Natural killer cell (primary cell): ENCODE results near the gene ZCCHC18. TPM values are rescaled to one million over a fixed set of nuclear protein-coding genes. Genes with fewer than 3 reads are reported as not detected.

Experiments used
- ATAC-seq, 3 donors: fragments of 150-1000 bp in 2 of 3; fragments of 200-7000 bp in 1 of 3; cut with Tn5 transposase; 1 replicate in 1 of 3; 2 replicates in 2 of 3; pipeline ENCODE4 v1.10.0; 2021; ENCODE audit warnings: mild to moderate bottlenecking in 2 of 3, moderate library complexity in 2 of 3
- DNase-seq, 2 donors: peaks; one replicate each; pipeline versions ENCODE4 v3.0.0 to v3.0.0-alpha.2; 2013 to 2021; ENCODE audit warnings: mixed read lengths in 1 of 2
- H3K27ac ChIP-seq: one replicate; pipeline ENCODE4 v1.5.1; 2013; ENCODE audit warnings: mild to moderate bottlenecking, low read length
- H3K27me3 ChIP-seq: one replicate; pipeline ENCODE4 v1.6.1; 2013; ENCODE audit warnings: low read length; ENCODE audit not compliant: control insufficient read depth, insufficient read depth
- H3K36me3 ChIP-seq: one replicate; pipeline ENCODE4 v1.6.1; 2013; ENCODE audit warnings: low read length; ENCODE audit not compliant: control insufficient read depth, insufficient read depth
- H3K4me1 ChIP-seq: one replicate; pipeline ENCODE4 v1.6.1; 2013; ENCODE audit warnings: low read length; ENCODE audit not compliant: control insufficient read depth, insufficient read depth
- H3K4me3 ChIP-seq: one replicate; pipeline ENCODE4 v1.5.1; 2013; ENCODE audit warnings: low read length
- H3K9me3 ChIP-seq: one replicate; pipeline ENCODE4 v1.6.1; 2013; ENCODE audit warnings: low read length; ENCODE audit not compliant: control insufficient read depth, insufficient read depth
- H3K27ac Mint-ChIP-seq, 2 donors: one replicate each; pipeline ENCODE4 v1.8.0; 2022; ENCODE audit warnings: mild to moderate bottlenecking in 2 of 2, mixed read lengths in 2 of 2, moderate library complexity in 1 of 2
- H3K27me3 Mint-ChIP-seq, 2 donors: one replicate each; pipeline ENCODE4 v1.8.0; 2022; ENCODE audit warnings: low read depth in 2 of 2, mixed read lengths in 2 of 2
- H3K36me3 Mint-ChIP-seq: one replicate; pipeline ENCODE4 v1.8.0; 2022; ENCODE audit warnings: mixed read lengths
- H3K4me1 Mint-ChIP-seq, 2 donors: one replicate each; pipeline ENCODE4 v1.8.0; 2022; ENCODE audit warnings: mixed read lengths in 2 of 2
- H3K4me3 Mint-ChIP-seq: one replicate; pipeline ENCODE4 v1.8.0; 2022; ENCODE audit warnings: mild to moderate bottlenecking, moderate library complexity, mixed read lengths
- H3K9me3 Mint-ChIP-seq, 2 donors: one replicate each; pipeline ENCODE4 v1.8.0; 2022; ENCODE audit warnings: mixed read lengths in 2 of 2
- CTCF ChIP-seq: fragments of 200-600 bp; IDR thresholded peaks from one replicate; pipeline ENCODE4 v1.8.0; 2022; ENCODE audit warnings: antibody characterized with exemption
- WGBS: methylation state at CpG from one replicate; pipeline ENCODE4 v1.1.7; 2013; ENCODE audit warnings: missing lambda C conversion rate; ENCODE audit not compliant: insufficient coverage; 5-methylcytosine and 5-hydroxymethylcytosine counted together
- intact Hi-C: fragments of 100-400 bp; cut with micrococcal nuclease; formaldehyde crosslinking; loops from one replicate; pipeline ENCODE4 v1.14.2; 2022
- total RNA-seq, 4 donors: library from RNA; stranded (reverse); fragments of 120-200 nt in 1 of 4; gene quantifications; one replicate each; pipeline versions ENCODE4 v1.2.3 to v1.2.4, GENCODE V29; 2013 to 2022

Gene ZCCHC18
- total RNA-seq, 3 donors from 2014 or later (not counting 1 experiment from before 2014, with no cell fraction given) = 4.4 to 8.9 (median 5.6) TPM

GRCh38 chrX:104156630-104157529 lies 44.6 kb downstream of the ZCCHC18 start, which contains the start of gene SLC25A53:
TSS of gene SLC25A53 (minus strand) at chrX:104157009. CDS start at chrX:104105257, 51,752 bp downstream.
- H3K27ac ChIP-seq = peak within 1 kb of the TSS; percentile 99
- Mint-ChIP-seq H3K27me3 (peaks cover 0 to 6% of the 10 kb centered on the region in 2 donors), H3K4me1 (peaks cover 20 to 23% of the 10 kb centered on the region in 2 donors), H3K9me3 (no peaks in the 10 kb centered on the region), H3K36me3 (no peaks in the 10 kb centered on the region), H3K27ac (peak within 1 kb of the TSS; percentile 98 to 99), H3K4me3 (peak within 1 kb of the TSS; percentile 99)
- no peaks in the 10 kb centered on the region for H3K36me3 ChIP-seq
- DNase-seq (peak; percentile 67 to 88), ATAC-seq (peak; percentile 85 to 93 (median 88))
- H3K9me3 ChIP-seq = no peaks in the 10 kb centered on the region
- H3K27me3 ChIP-seq = no peaks in the 10 kb centered on the region
- peaks cover 9% of the 10 kb centered on the region for H3K4me1 ChIP-seq
- peak within 1 kb of the TSS; percentile 86 for H3K4me3 ChIP-seq
- no peak for TF ChIP-seq CTCF
- intact Hi-C loops = loop anchor here (5.0 kb wide), 1 partner anchor 45 kb away; the partner anchor contains the start of gene ZCCHC18
- 0% methylated on average over 41 of the region's 44 CpGs for WGBS

Other genes starting within 250 kb of the ZCCHC18 start
- 10 to 100 TPM in 1 of 3 donors, 1 to 10 TPM in 2; 3.8 to 10.3 (median 5.4) TPM for gene TMSB15B, start 149.9 kb upstream of the ZCCHC18 start, total RNA-seq
- not detected for gene H2BW1, start 98.8 kb upstream of the ZCCHC18 start, total RNA-seq
- gene H2BW2, start 72.6 kb upstream of the ZCCHC18 start, total RNA-seq = under 1 TPM in 1 of 3 donors, not detected in 2; 0.18 TPM
- gene TMSB15C, start 36.3 kb upstream of the ZCCHC18 start, total RNA-seq = 1 to 10 TPM; 2.0 to 4.1 (median 2.5) TPM
- gene SLC25A53, start 44.5 kb downstream of the ZCCHC18 start, total RNA-seq = 10 to 100 TPM; 10.1 to 20.6 (median 12.8) TPM
- 10 to 100 TPM; 31.9 to 35.9 (median 32.6) TPM for gene FAM199X, start 53.9 kb downstream of the ZCCHC18 start, total RNA-seq
- gene ESX1, start 142.4 kb downstream of the ZCCHC18 start, total RNA-seq = not detected